Gastroesophageal sphincter (tissue), 4 donors: ENCODE results near the gene LRBA. TPM values are rescaled to one million over a fixed set of nuclear protein-coding genes. Genes with fewer than 3 reads are reported as not detected.

Source experiments
- ATAC-seq: fragments of 150-250 bp; one replicate; pipeline ENCODE4 v1.9.1; 2016; ENCODE audit warnings: mild to moderate bottlenecking, moderate library complexity
- H3K27ac ChIP-seq, 4 donors: fragments of 200-600 bp; sonication (generic) in 3 of 4; 1 replicate in 3 of 4; 2 replicates in 1 of 4; pipeline ENCODE4 v1.5.1; 2016 to 2019
- H3K27me3 ChIP-seq: fragments of 200-600 bp; sonication (generic); one replicate; pipeline ENCODE4 v1.5.1; 2019
- H3K36me3 ChIP-seq, 2 donors: fragments of 200-600 bp; sonication (generic); one replicate each; pipeline ENCODE4 v1.5.1; 2019; ENCODE audit warnings: control low read depth in 1 of 2
- H3K4me1 ChIP-seq, 3 donors: fragments of 200-600 bp; sonication (generic); 1 replicate in 2 of 3; 2 replicates in 1 of 3; pipeline ENCODE4 v1.5.1; 2016 to 2019; ENCODE audit warnings: control low read depth in 2 of 3
- H3K4me3 ChIP-seq, 2 donors: fragments of 200-600 bp; sonication (generic); one replicate each; pipeline ENCODE4 v1.5.1; 2019; ENCODE audit warnings: mild to moderate bottlenecking in 1 of 2, moderate library complexity in 1 of 2
- H3K9me3 ChIP-seq, 3 donors: fragments of 200-600 bp; sonication (generic); one replicate each; pipeline ENCODE4 v1.5.1; 2017 to 2019; ENCODE audit warnings: control low read depth in 2 of 3
- CTCF ChIP-seq, 4 experiments: fragments of 200-600 bp in 2 of 4; fragments of 450-650 bp in 2 of 4; sonication (generic) in 1 of 4; IDR thresholded peaks; one replicate each; pipeline ENCODE4 v1.5.1; 2017 to 2019; ENCODE audit warnings: antibody characterized with exemption in 4 of 4, mild to moderate bottlenecking in 2 of 4, moderate library complexity in 2 of 4
- EP300 ChIP-seq: sonication (generic); formaldehyde crosslinking; IDR thresholded peaks from one replicate; pipeline ENCODE4 v1.6.1; 2017; ENCODE audit warnings: antibody characterized with exemption, mild to moderate bottlenecking
- POLR2A ChIP-seq, 2 donors: fragments of 450-650 bp; IDR thresholded peaks; one replicate each; pipeline ENCODE4 v1.6.1; 2017; ENCODE audit warnings: antibody characterized with exemption in 2 of 2, mild to moderate bottlenecking in 2 of 2, moderate library complexity in 1 of 2
- POLR2AphosphoS5 ChIP-seq: sonication (generic); formaldehyde crosslinking; IDR thresholded peaks from one replicate; pipeline ENCODE4 v1.6.1; 2017; ENCODE audit warnings: antibody characterized with exemption
- WGBS, 2 donors: methylation state at CpG; one replicate each; pipeline ENCODE4 v1.1.5; 2018; ENCODE audit warnings: low coverage in 1 of 2; 5-methylcytosine and 5-hydroxymethylcytosine counted together
- total RNA-seq, 4 donors: library from RNA; depleted of rRNA; stranded (reverse); fragments of >200 nt; gene quantifications; one replicate each; pipeline ENCODE4 v1.1.0, GENCODE V29; 2016

The LRBA gene
- total RNA-seq, 4 donors from 2014 or later: 18.4 to 35.0 (median 23.2) TPM

GRCh38 chr4:150816491-150816890 lies 198.6 kb downstream of the LRBA start:
- no peak overlapping the region for H3K4me3 ChIP-seq
- H3K9me3 ChIP-seq: no peaks in the 10 kb centered on the region
- H3K27ac ChIP-seq: no peak overlapping the region
- no peaks in the 10 kb centered on the region for H3K4me1 ChIP-seq
- no peaks in the 10 kb centered on the region for H3K27me3 ChIP-seq
- TF ChIP-seq EP300 (no peak), POLR2AphosphoS5 (no peak), POLR2A (IDR thresholded peaks at IDR 0.05) (no peak), CTCF (IDR thresholded peaks at IDR 0.05) (no peak)
- no peaks in the 10 kb centered on the region for H3K36me3 ChIP-seq
- ATAC-seq: no peak

DNA sequence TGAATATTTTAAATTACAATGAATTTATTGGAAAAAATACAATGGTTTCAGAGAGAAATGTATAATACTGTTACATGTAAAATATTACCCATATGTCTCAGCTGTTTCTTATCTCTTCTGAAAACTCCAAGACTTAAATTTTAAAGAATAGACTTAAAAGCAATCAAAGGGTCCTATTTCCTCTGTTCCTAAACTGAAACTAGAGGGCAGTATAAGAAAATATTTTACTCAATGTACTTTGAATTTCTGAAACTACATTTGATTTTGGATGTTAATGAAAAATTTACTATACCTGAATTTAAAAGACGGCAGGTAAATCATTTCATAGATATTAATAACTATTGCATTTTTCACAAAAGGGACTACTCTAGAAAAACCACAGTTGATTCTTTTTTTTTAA lies 200.2 kb downstream of the LRBA start:
- Histone ChIP-seq H3K4me3 (no peak overlapping the region), H3K4me1 (no peaks in the 10 kb centered on the region), H3K9me3 (no peaks in the 10 kb centered on the region), H3K27me3 (no peaks in the 10 kb centered on the region), H3K27ac (no peak overlapping the region), H3K36me3 (no peaks in the 10 kb centered on the region)
- TF ChIP-seq CTCF (IDR thresholded peaks at IDR 0.05) (no peak), POLR2AphosphoS5 (no peak), POLR2A (IDR thresholded peaks at IDR 0.05) (no peak)
- 93 to 100% methylated on average over 1 of the region's 1 CpG for WGBS, 2 donors
- no peak for ATAC-seq

DNA sequence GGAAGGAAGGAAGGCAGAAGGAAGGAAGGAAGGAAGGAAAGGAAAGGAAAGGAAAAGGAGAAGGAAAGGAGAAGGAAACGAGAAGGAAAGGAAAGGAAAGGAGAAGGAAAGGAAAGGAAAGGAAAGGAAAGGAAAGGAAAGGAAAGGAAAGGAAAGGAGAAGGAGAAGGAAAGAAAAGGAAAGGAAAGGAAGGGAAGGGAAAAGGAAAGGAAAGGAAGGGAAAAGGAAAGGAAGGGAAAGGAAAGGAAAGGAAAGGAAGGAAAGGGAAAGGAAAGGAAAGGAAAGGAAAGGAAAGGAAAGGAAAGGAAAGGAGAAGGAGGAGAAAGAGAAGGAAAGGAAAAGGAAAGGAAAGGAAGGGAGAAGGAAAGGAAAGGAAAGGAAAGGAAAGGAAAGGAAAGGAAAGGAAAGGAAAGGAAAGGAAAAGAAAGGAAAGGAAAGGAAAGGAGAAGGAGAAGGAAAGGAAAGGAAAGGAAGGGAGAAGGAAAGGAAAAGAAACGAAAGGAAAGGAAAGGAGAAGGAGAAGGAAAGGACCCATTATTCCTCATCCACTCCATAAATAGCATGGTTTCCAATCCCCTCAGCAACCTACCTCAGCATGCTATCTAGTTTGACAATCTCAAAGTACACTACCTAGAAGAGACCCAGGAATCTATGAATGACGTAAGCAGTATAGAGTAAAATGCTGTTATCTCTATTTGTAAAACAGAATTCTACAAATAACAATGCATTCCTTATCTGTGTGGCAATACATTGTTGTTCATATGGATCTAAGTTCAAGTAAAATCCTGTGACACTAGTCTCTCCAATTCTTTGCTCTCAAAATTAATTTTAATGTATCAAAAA lies 209.7 kb downstream of the LRBA start:
- 96 to 98% methylated on average over 2 to 3 of the region's 3 CpGs for WGBS, 2 donors
- TF ChIP-seq EP300: no peak
- no peak for TF ChIP-seq POLR2AphosphoS5
- no peak for TF ChIP-seq CTCF (IDR thresholded peaks at IDR 0.05)
- TF ChIP-seq POLR2A (IDR thresholded peaks at IDR 0.05): no peak

GRCh38 chr4:150801833-150802232 lies 213.3 kb downstream of the LRBA start:
- no peak for ATAC-seq
- TF ChIP-seq POLR2AphosphoS5 (no peak), EP300 (no peak), CTCF (IDR thresholded peaks at IDR 0.05) (no peak), POLR2A (IDR thresholded peaks at IDR 0.05) (no peak)
- Histone ChIP-seq H3K4me3 (no peak overlapping the region), H3K27ac (no peak overlapping the region), H3K36me3 (no peaks in the 10 kb centered on the region), H3K27me3 (no peaks in the 10 kb centered on the region), H3K9me3 (no peaks in the 10 kb centered on the region), H3K4me1 (no peaks in the 10 kb centered on the region)
- WGBS, 2 donors: 97 to 100% methylated on average over 2 to 4 of the region's 4 CpGs

More for the DNA sequence above, 209.7 kb downstream of the LRBA start:
- no peak for ATAC-seq
- Histone ChIP-seq H3K4me3 (no peak overlapping the region), H3K4me1 (no peaks in the 10 kb centered on the region), H3K36me3 (no peaks in the 10 kb centered on the region), H3K27me3 (no peaks in the 10 kb centered on the region), H3K9me3 (no peaks in the 10 kb centered on the region), H3K27ac (no peak overlapping the region)

- Histone ChIP-seq H3K27me3 (no peaks in the 10 kb centered on the region), H3K9me3 (no peaks in the 10 kb centered on the region), H3K4me3 (no peak overlapping the region), H3K36me3 (no peaks in the 10 kb centered on the region), H3K4me1 (no peaks in the 10 kb centered on the region), H3K27ac (no peak overlapping the region)
- no peak for TF ChIP-seq POLR2AphosphoS5
- no peak for TF ChIP-seq CTCF (IDR thresholded peaks at IDR 0.05)
- TF ChIP-seq POLR2A (IDR thresholded peaks at IDR 0.05): no peak
- TF ChIP-seq EP300: no peak
- ATAC-seq: no peak
- WGBS, 2 donors: 94 to 100% methylated on average over 2 of the region's 2 CpGs
These were observed 215.9 kb downstream of the LRBA start for GRCh38 chr4:150799207-150799606.
